Sigmoid colon (tissue), 4 donors: Measurements from ENCODE around the gene SLC5A2.

Source experiments
- CTCF ChIP-seq, 4 experiments: fragments of 450-650 bp in 3 of 4; fragments of 200-600 bp in 1 of 4; IDR thresholded peaks; one replicate each; pipeline ENCODE4 v1.5.1; 2016 to 2019; ENCODE audit warnings: antibody characterized with exemption in 4 of 4, mild to moderate bottlenecking in 3 of 4, moderate library complexity in 2 of 4
- EP300 ChIP-seq, 4 donors: sonication (generic); formaldehyde crosslinking; IDR thresholded peaks; one replicate each; pipeline ENCODE4 v1.6.1; 2017; ENCODE audit warnings: antibody characterized with exemption in 4 of 4
- POLR2A ChIP-seq, 2 donors: fragments of 450-650 bp; IDR thresholded peaks; one replicate each; pipeline ENCODE4 v1.6.1; 2016; ENCODE audit warnings: antibody characterized with exemption in 2 of 2, mild to moderate bottlenecking in 2 of 2, moderate library complexity in 2 of 2
- POLR2AphosphoS5 ChIP-seq, 4 donors: sonication (generic); formaldehyde crosslinking; IDR thresholded peaks; one replicate each; pipeline ENCODE4 v1.6.1; 2017; ENCODE audit warnings: antibody characterized with exemption in 4 of 4

GRCh38 chr16:31507617-31507928 lies 24.6 kb downstream of the SLC5A2 start:
- TF ChIP-seq CTCF (IDR thresholded peaks at IDR 0.05), result no peak
- no peak for TF ChIP-seq POLR2A (IDR thresholded peaks at IDR 0.05)
- no peak for TF ChIP-seq POLR2AphosphoS5 (IDR thresholded peaks at IDR 0.05)
- no peak for TF ChIP-seq EP300 (IDR thresholded peaks at IDR 0.05)
